NCI-H1417 treated with DMSO at 0.1 percent for 48 hours (cell line): ENCODE results near the gene C22orf23.

ENCODE experiments used
- DNase-seq: peaks from one replicate; lab custom pipeline; 2025; lab: John Stamatoyannopoulos, UW

C22orf23 gene

GRCh38 chr22:37953437-37954179 lies at the start of gene C22orf23, which contains the start of gene POLR2F:
C22orf23 (minus strand) TSS chr22:37953601; CDS start chr22:37953149, 452 bp downstream.
POLR2F (plus strand) TSS chr22:37953699; CDS start chr22:37953788, 89 bp downstream.
- DNase-seq: peak; percentile 39

- no peak for DNase-seq
These were observed 46.4 kb upstream of the C22orf23 start for GRCh38 chr22:37999640-38000272.

GRCh38 chr22:37999236-37999635 lies 45.8 kb upstream of the C22orf23 start:
- no peak for DNase-seq

- no peak for DNase-seq
These were observed 45.1 kb upstream of the C22orf23 start for GRCh38 chr22:37998543-37998942.

GRCh38 chr22:37996515-37997246 lies 43.3 kb upstream of the C22orf23 start:
- DNase-seq: no peak

GRCh38 chr22:37996079-37996478 lies 42.7 kb upstream of the C22orf23 start:
- no peak for DNase-seq

GRCh38 chr22:37995460-37995859 lies 42.1 kb upstream of the C22orf23 start:
- no peak for DNase-seq

- no peak for DNase-seq
These were observed 41.6 kb upstream of the C22orf23 start for GRCh38 chr22:37994982-37995381.

- no peak for DNase-seq
These were observed 40.6 kb upstream of the C22orf23 start for GRCh38 chr22:37994049-37994448.

- no peak for DNase-seq
These were observed 38.5 kb upstream of the C22orf23 start for GRCh38 chr22:37991731-37992442.

- no peak for DNase-seq
These were observed 37.5 kb upstream of the C22orf23 start for GRCh38 chr22:37990862-37991261.

- no peak for DNase-seq
These were observed 36.9 kb upstream of the C22orf23 start for GRCh38 chr22:37990301-37990700.

- DNase-seq: no peak
These were observed 36.0 kb upstream of the C22orf23 start for GRCh38 chr22:37989146-37990045.

GRCh38 chr22:37986371-37986770 lies 33.0 kb upstream of the C22orf23 start:
- DNase-seq: no peak

GRCh38 chr22:37985751-37986281 lies 32.4 kb upstream of the C22orf23 start:
- DNase-seq: no peak

- DNase-seq: no peak
These were observed 31.7 kb upstream of the C22orf23 start for GRCh38 chr22:37985050-37985585.

- no peak for DNase-seq
These were observed 30.7 kb upstream of the C22orf23 start, which contains the start of gene SOX10 for GRCh38 chr22:37983860-37984791. SOX10 (minus strand) TSS chr22:37984555; CDS start chr22:37983784, 771 bp downstream.

- DNase-seq: no peak
These were observed 29.8 kb upstream of the C22orf23 start for GRCh38 chr22:37982938-37983859.
